A549 treated with CpdA at 1 μM for 4 hours (cell line): ENCODE measurements around the gene PARPBP. TPM values are rescaled to one million over a fixed set of nuclear protein-coding genes. Genes with fewer than 3 reads are reported as not detected.

ENCODE experiments used
- total RNA-seq: library from RNA; stranded (reverse); fragments of 200-300 nt; extraction: Qiagen RNA extraction; gene quantifications from 5 replicates; pipeline ENCODE4 v1.2.3, GENCODE V29; 2022; ENCODE audit warnings: low read depth

The PARPBP gene
- total RNA-seq, result 19.7 to 25.0 TPM (median 22.3 TPM) in 5 replicates

GRCh38 chr12:102119674-102120563, at the start of gene PARPBP, which contains the start of gene NUP37:
PARPBP (plus strand) TSS chr12:102120183; CDS start chr12:102123889, 3,706 bp downstream.
NUP37 (minus strand) TSS chr12:102120114; CDS start chr12:102118518, 1,596 bp downstream.

GRCh38 chr12:102197789-102198188, 77.8 kb downstream of the PARPBP start, which contains the start of gene PMCH:
PMCH (minus strand) TSS chr12:102197833; CDS start chr12:102197770, 63 bp downstream.

Other genes with a start within 250 kb of the PARPBP start
- gene DRAM1, start 242.6 kb upstream of the PARPBP start, total RNA-seq, result 23.8 to 29.4 TPM (median 28.9 TPM) in 5 replicates
- 29.3 to 36.8 TPM (median 32.6 TPM) in 5 replicates for gene WASHC3, start 58.2 kb upstream of the PARPBP start, total RNA-seq
- gene NUP37, start 69 bp upstream of the PARPBP start, total RNA-seq, result 66.5 to 82.8 TPM (median 74.1 TPM) in 5 replicates
- gene PMCH, start 77.7 kb downstream of the PARPBP start, total RNA-seq, result 0.07 TPM in 1 of 5 replicates, not detected in the others